ENCODE results near the gene PSAP.
"Not testable (repeated sequence)": the region's sequence is repeated elsewhere in the genome, so short reads cannot be mapped to it uniquely, and the experiment has no call there.

Gene PSAP

GRCh38 chr10:71850743-71851464 is at the start of gene PSAP:
TSS of gene PSAP (minus strand) at chr10:71851251. CDS start at chr10:71851221, 30 bp downstream.
- peak; percentile 96 for DNase-seq

- DNase-seq: no peak
These were observed 49.6 kb upstream of the PSAP start for GRCh38 chr10:71900441-71901180.

- DNase-seq: no peak
These were observed 48.8 kb upstream of the PSAP start for GRCh38 chr10:71899665-71900412.

- not testable (repeated sequence) for DNase-seq
These were observed 47.3 kb upstream of the PSAP start for GRCh38 chr10:71898346-71898745.

GRCh38 chr10:71893920-71894319 is 42.9 kb upstream of the PSAP start:
- DNase-seq: no peak

GRCh38 chr10:71893258-71893815 is 42.3 kb upstream of the PSAP start:
- DNase-seq: no peak

- DNase-seq: no peak
These were observed 40.4 kb upstream of the PSAP start for GRCh38 chr10:71891437-71891836.

GRCh38 chr10:71889388-71889987 is 38.4 kb upstream of the PSAP start:
- DNase-seq: no peak

GRCh38 chr10:71888623-71889387 is 37.8 kb upstream of the PSAP start:
- peak; percentile 24 for DNase-seq

- DNase-seq: no peak
These were observed 37.2 kb upstream of the PSAP start for GRCh38 chr10:71888248-71888622.

- DNase-seq: no peak
These were observed 36.7 kb upstream of the PSAP start for GRCh38 chr10:71887743-71888142.

GRCh38 chr10:71882813-71883659 is 32.0 kb upstream of the PSAP start:
- DNase-seq: no peak

GRCh38 chr10:71881647-71882355 is 30.8 kb upstream of the PSAP start:
- DNase-seq: no peak

GRCh38 chr10:71881307-71881624 is 30.2 kb upstream of the PSAP start:
- not testable (repeated sequence) for DNase-seq

GRCh38 chr10:71880425-71881306 is 29.6 kb upstream of the PSAP start:
- DNase-seq: no peak

- no peak for DNase-seq
These were observed 27.4 kb upstream of the PSAP start for GRCh38 chr10:71878327-71879034.

- DNase-seq: no peak
These were observed 26.8 kb upstream of the PSAP start for GRCh38 chr10:71877821-71878220.

GRCh38 chr10:71874680-71875354 is 23.8 kb upstream of the PSAP start:
- DNase-seq: not testable (repeated sequence)
